CD1c-positive myeloid dendritic cell (primary cell): ENCODE results near the gene RARB.

Experiments
- DNase-seq: peaks from one replicate; pipeline ENCODE4 v3.0.0-alpha.2; 2016; ENCODE audit errors: extremely low spot score

RARB gene

GRCh38 chr3:25423780-25424588 is 4.1 kb upstream of the RARB start:
- DNase-seq = no peak

DNA sequence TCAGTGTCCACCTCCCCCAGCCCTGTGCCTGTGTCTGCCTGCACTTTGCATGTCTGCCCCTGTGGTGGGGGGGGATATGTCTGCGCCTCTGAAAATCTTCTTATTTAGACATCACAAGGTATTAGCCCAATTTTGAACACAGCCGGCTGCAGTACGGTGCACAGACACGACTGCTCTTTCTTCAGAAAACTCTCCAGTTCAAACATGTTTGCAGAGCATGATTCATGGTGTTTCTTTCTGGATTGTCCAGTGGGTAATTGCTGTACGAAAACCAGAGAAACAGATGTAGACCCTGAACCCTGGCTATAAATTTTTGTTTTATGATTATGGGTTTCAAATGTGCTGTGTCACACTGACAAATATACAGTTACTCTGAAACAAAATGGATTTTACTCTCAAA is 3.4 kb upstream of the RARB start:
- DNase-seq = no peak

DNA sequence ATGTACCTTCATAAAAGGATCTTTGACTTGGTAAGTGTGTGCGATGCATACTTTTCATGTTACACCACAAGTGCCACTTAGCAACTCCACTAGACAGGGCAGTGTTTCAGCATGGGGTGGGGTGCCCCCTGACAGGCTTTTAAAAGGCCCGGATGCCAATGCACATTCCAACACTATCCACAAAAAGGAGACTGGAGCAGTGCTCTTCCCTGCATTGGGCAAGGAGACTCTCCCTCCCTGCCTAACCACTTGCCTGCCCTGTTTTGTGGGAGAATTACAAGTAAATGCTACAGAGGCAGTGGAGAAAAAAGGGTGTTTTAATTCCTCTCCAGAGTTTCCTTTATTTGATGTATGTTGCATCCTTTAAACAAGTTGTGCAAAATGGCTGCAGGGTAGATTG is 1.7 kb upstream of the RARB start:
- no peak for DNase-seq

DNA sequence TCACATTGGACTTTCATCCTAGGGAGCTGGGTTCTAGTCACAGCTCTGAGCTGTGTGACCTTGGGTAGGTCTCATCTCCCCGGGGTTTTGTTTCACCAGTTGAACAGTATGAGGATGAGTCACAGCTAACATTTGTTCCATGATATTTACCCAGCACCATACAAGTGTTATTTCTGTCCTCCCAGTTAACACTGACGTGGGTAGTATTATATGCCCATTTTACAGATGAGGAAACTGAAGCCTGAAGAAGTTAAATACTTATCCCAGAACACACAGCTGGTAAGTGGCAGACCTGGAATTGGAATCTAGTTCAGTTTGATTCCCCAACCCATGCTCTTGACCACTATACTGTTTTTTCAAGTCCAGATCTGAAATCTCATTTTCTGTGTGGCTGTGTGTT is 908 bp upstream of the RARB start:
- DNase-seq = no peak

GRCh38 chr3:25427563-25427941 is 511 bp upstream of the RARB start:
- DNase-seq = no peak

GRCh38 chr3:25428789-25429335 is 799 bp downstream of the RARB start:
- no peak for DNase-seq

- no peak for DNase-seq
These were observed 1.6 kb downstream of the RARB start for GRCh38 chr3:25429361-25430286.

DNA sequence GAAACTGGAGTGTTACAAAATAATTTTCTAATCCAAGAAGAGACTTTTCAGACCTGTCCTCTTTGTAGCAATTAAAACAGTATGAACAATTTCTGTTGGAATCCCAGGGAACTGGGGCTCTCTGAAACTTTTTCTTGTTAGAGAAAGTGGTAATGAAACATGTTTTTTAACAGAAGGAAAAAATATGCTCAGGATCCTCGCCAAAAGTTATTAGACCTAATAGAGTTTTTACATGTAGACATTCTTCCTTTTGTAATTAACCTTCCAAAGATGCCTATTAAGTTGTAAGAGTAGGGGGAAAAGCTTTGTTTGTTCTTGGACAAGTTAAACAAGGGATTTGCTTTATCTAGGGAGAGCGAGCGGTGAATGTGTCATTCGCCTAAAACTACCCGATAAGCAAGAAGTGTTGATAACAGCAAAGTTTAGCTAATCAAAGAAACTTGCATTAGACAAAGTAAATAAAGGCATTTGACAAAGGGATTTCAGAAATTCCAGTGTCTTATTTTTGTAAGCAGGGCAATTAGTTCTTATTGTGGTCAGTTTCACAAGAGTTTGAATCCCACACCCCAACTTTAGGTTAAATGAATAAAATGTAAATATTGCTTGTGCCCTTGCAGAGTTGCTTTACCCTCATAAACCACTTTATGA is 2.3 kb downstream of the RARB start:
- no peak for DNase-seq

GRCh38 chr3:25430935-25431770 is 3.1 kb downstream of the RARB start:
- DNase-seq = no peak

DNA sequence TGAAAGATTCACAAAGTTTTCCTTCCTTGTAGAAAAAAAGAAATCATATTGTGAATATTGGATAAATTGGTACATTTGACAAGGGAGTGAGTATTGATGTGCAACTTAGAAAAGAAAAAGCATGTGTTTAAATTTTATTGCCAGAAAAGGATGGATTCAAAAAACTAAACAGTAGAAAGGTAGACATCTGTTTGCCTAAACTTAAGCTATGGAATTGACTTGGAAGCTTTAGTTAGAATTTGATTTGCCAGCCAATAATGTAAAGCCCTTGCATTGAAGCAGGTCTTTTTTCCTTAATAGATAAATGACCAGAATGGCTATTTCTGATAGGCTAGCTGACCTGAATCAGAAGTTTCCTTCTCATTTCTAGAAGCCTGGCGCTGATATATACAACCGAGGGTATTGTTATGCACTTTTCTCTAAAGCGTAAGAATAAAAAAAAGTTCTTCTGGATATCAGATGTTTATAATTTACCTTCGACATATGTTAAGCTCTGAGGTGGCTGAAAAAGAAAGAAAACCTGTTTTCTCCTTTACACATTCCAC is 4.2 kb downstream of the RARB start:
- no peak for DNase-seq

- no peak for DNase-seq
These were observed 5.0 kb downstream of the RARB start for GRCh38 chr3:25433106-25433505.

DNA sequence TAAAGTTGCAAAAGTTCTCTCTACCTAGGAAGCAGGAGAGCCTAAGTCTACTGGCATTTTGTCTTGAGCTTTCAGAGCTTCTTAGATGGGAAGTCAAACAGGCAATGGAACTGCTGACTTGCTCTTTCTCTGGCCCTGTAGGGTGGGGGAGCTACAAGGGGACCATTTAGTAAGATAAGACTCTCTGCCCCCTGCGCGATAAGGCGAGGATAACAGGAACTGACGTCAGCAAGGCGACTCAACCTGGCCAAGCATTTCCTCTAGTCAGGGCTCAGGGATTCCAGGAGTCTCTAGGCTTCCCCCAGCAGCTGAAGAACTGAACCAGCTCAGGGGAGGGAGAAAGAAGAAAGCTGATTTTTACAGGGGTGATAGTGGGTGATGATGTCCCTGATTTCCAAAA is 5.8 kb downstream of the RARB start:
- no peak for DNase-seq

DNA sequence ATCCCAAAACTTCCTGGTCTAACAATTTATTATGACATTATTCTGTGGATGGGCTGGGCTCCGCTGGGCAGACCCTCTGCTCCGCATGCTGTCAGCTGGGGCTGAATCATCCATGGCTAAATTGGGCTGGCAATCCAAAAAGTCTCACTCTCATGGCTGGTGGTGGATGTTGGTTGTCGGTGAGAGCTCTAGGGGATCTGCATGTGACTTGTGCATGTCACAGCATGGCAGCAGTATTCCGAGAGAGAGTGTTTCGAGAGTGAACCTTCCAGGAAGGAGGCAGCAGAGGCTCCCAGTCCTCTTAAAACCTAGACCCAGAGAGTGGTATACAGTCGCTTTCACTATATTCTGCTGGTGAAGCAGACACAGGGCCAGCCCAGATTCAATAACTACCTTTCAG is 9.9 kb downstream of the RARB start:
- DNase-seq = no peak

- DNase-seq = no peak
These were observed 10.9 kb downstream of the RARB start for GRCh38 chr3:25438791-25439555.

GRCh38 chr3:25441234-25441856 is 13.3 kb downstream of the RARB start:
- DNase-seq = peak; percentile 29

- no peak for DNase-seq
These were observed 14.4 kb downstream of the RARB start for GRCh38 chr3:25442486-25442885.

- DNase-seq = no peak
These were observed 16.2 kb downstream of the RARB start for GRCh38 chr3:25444273-25444672.

DNA sequence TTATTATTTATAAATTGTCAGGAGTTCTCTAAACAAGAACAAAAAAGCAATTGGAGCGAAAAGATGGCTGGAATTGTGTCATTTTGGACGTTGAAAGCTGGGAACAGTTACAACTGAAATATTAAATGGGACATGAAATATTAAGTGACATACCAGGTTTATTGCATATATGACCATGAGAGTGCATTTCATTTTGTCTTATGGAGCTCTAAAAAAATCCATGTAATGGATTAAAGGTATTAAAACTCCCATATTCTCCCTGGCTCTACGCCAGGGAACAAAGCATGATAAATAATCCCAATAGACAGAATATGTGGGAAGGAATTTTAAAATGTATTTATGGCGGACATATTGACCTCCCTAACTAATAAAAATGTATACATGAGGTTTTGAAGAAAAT is 17.7 kb downstream of the RARB start:
- no peak for DNase-seq

GRCh38 chr3:25447285-25447684 is 19.2 kb downstream of the RARB start:
- DNase-seq = no peak

- no peak for DNase-seq
These were observed 19.9 kb downstream of the RARB start for GRCh38 chr3:25447925-25448324.
